DLD1 (cell line): ENCODE results near the gene NBPF1.
"Not testable (repeated sequence)": the region's sequence is repeated elsewhere in the genome, so short reads cannot be mapped to it uniquely, and the experiment has no call there.

ENCODE experiments used
- in situ Hi-C: cut with HindIII; loops from 2 replicates; pipeline ENCODE4 v1.10.0; 2017; ENCODE audit warnings: low sequenced_read_pairs

The NBPF1 gene

DNA sequence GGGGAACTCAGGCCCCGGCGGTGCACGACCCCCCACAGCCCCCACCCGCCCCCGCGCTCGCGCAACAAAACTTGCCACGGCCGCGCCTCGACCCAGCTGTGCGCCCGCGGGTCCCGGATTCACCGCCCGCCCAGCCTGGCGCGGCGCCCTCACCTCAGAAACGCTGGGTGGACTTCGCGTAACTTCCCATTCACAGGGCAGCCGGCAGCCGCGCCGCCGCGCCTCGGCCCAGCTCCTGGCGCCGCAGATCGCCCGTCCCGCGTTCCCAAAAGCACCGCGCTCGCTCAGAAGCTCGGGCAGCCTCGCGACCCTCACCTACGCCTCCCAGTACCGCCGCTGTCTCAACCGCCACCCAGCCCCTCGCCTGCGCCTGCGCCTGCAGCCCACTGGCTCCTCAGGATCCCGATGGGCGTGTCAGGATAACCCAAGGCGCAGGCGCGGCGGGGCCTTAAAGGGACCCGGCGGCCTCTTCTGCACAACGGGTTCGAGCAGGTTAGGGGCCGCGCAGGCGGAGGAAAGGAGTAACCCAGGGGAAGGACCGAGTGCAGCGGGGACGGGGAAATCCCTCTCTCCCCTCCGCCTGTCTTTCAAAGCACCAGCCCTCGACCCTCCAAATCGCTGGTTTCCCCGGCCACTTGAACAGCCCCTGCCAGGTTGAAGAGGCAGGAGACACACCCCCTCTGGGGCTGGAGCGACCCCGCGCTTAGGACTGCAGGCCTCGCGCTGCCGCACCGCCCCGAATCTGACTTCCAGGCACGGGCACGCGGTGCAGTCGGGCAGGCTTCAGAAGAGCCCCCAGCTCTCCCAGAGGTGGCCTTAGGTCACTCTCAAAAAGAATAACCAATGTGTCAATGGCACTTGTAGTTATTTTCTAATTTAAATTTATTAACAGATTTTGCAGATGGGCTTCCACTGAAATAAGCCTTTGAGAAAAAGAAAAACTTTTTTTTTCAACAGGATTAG, at the start of gene NBPF1:
Gene NBPF1 (minus strand): TSS at position 380 of the 963 bp plus-strand sequence.
- in situ Hi-C loops: no loop called here

DNA sequence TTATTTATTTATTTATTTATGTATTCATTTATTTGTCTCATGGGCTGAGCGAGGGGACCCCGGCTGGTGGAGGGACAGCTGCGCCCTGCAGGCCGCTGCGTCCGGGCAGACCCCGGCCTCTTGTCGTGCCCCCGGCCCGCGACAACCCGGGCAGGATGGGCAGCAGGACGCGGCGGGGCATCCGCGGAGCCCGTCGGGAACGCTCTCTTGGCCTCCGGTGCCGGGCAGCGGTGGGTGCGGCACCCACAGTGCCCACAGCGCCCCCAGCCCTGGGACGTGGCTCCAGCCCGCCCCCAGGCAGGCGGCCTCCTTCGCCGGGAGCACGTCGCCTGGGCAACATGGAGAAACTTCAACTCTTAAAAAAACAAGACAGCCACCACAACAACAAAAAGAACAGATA, 44.9 kb upstream of the NBPF1 start:
- in situ Hi-C loops: not testable (repeated sequence)

DNA sequence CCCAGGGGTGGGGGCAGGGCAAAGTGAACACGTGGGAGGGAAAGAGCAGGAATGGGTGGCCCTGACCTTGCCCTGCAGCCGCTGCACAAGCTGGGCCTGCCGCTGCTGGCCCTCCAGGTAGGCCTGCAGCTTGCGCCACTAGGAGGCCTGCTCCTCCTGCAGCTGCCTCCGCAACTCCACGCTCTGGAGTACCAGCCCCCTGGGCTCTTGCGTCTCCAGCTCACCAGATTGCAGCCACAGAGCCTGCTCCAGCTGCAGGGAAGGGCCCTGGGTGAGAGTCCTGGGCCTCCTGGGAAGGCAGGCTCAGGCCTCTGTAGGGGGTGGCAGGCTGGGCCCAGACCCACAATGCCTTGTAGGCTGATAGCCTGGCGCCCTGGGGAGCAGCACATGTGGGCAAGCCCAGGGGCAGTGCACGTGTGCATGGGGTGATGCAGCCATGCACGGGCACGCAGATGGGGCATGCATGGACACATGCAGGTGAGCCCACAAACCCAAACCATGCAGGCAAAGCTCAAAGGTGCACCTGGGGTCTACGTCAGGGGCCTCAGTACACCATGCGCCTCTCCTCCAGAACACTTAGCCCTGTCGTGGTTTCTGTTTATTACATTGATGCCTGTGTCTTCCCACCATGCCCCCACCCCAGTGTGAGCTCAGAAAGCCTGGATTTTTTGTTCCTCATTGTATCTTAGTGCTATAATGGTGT, 43.8 kb upstream of the NBPF1 start:
- in situ Hi-C loops: not testable (repeated sequence)

DNA sequence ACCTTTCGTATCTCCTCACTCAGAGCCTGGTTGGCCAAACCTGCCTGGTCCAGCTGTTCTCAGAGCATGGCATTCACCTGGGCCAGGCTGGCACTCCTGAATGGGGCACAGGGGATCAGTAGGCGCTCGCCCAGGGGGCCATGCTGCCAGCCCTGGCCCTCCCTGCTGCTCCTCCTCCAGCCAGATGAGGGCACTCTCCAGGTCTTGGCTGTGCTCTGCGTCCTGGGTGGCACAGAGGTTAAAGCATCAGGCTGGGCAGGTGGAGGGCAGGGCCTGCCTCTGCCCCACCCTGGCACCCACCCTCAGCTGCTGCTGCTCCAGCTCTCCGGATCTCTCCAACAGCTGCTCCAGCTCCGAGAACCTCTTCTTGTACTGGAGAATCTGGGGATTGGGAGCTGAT, 43.2 kb upstream of the NBPF1 start:
- in situ Hi-C loops: not testable (repeated sequence)

DNA sequence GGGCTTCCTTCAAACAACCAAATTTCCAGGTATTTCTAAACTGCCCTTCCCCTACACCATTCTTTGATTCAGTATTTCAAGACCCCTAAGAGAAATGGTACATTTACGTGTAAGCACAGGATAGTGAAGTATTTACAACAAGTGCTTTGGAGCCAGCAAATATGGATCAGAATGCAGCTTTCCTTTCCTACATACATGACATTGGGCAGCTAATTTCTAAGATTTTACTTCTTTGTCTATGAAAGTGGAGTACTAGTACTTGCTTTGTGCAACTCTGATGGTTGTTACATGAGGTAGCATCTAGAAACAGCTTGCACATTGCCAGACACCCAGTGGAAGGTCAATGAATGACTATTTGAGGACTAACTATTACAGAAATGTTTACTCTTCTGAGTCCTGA, 38.2 kb upstream of the NBPF1 start:
- in situ Hi-C loops: not testable (repeated sequence)

DNA sequence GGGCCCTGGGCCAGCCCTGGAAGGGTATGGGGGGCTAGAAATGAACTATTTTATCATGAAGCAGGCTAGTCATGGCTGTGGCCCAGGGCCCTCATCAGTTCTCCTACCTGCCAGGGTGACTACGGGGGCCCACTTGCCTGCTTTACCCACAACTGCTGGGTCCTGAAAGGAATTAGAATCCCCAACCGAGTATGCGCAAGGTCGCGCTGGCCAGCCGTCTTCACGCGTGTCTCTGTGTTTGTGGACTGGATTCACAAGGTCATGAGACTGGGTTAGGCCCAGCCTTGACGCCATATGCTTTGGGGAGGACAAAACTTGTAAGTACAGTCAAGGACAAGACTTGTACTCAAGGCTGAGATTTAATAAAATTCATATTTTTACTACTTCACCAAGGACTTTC, 36.6 kb upstream of the NBPF1 start:
- in situ Hi-C loops: not testable (repeated sequence)

DNA sequence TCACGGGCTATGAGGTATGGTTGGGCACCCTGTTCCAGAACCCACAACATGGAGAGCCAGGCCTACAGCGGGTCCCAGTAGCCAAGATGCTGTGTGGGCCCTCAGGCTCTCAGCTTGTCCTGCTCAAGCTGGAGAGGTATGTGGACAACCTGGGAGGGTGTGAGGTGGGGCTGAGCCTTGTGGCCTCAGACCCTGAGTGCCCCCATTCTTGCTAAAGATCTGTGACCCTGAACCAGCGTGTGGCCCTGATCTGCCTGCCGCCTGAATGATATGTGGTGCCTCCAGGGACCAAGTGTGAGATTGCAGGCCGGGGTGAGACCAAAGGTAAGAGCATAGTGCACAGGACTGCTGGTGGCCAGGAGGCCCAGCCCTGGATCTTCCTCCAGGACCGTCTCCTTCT, 36.0 kb upstream of the NBPF1 start:
- in situ Hi-C loops: not testable (repeated sequence)

DNA sequence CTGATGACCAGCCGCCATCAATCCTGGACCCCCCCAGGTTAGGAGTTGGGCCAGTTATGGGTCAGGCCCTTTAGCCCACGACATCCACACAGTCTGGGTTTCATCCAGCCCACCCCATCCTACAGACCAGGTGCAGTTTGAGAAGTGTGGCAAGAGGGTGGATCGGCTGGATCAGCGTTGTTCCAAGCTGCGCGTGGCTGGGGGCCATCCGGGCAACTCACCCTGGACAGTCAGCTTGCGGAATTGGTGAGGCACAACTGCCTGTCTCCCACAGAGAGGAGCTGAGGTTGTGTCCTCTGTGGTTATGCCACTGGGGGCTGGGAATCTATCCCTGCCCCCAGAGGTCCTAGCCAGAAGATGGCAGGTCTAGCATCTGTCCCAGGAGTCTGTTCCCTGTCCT, 35.4 kb upstream of the NBPF1 start:
- in situ Hi-C loops: not testable (repeated sequence)

DNA sequence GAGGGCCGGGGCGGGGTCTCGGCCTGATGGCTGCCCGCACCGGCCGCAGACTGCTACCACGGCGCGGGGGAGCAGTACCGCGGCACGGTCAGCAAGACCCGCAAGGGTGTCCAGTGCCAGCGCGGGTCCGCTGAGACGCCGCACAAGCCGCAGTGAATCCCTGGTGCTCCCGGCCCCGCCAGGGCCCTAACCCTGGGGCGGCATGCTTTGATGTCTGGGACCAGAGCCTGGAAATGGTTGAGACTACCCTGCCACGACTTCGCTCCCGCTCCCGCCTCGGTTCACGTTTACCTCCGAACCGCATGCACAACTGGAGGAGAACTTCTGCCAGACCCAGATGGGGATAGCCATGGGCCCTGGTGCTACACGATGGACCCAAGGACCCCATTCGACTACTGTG, 34.9 kb upstream of the NBPF1 start:
- in situ Hi-C loops: not testable (repeated sequence)

DNA sequence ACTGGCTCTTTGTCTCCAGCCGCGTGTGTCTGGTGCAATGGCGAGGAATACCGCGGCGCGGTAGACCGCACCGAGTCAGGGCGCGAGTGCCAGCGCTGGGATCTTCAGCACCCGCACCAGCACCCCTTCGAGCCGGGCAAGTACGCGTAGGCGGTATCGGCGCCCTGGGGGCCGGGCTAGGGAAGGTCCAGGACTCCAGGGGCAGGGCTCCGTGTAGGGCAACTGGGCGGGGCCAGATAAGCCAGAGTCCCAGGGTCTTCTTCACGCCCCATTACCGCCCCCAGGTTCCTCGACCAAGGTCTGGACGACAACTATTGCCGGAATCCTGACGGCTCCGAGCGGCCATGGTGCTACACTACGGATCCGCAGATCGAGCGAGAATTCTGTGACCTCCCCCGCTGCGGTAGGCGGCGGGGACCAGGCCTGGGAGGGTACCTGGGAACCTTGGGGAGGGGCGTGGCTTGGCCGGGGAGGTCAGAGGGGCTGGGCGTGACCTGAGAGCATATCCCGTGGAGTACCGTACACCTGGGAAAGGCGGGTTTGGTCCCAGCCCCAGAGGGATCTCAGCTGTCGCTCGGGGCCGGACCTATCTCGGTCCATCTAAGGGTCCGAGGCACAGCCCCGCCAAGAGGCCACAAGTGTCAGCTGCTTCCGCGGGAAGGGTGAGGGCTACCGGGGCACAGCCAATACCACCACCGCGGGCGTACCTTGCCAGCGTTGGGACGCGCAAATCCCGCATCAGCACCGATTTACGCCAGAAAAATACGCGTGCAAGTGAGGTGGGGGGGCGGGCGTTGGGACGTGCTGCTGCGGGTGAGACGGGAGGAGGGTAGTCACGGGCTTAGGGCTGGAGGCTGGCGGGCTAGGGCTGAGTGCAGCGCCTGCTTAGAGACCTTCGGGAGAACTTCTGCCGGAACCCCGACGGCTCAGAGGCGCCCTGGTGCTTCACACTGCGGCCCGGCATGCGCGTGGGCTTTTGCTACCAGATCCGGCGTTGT, 34.1 kb upstream of the NBPF1 start:
- in situ Hi-C loops: not testable (repeated sequence)

DNA sequence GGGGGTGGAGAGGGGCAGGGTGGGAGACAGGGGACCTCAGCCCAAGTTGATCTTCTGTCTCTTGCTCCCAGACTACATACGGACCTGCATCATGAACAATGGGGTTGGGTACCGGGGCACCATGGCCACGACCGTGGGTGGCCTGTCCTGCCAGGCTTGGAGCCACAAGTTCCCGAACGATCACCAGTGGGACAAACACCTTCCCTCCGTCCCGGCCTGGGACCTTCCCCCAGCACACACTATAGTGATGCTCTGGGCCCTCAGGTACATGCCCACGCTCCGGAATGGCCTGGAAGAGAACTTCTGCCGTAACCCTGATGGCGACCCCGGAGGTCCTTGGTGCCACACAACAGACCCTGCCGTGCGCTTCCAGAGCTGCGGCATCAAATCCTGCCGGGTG, 33.4 kb upstream of the NBPF1 start:
- in situ Hi-C loops: not testable (repeated sequence)

DNA sequence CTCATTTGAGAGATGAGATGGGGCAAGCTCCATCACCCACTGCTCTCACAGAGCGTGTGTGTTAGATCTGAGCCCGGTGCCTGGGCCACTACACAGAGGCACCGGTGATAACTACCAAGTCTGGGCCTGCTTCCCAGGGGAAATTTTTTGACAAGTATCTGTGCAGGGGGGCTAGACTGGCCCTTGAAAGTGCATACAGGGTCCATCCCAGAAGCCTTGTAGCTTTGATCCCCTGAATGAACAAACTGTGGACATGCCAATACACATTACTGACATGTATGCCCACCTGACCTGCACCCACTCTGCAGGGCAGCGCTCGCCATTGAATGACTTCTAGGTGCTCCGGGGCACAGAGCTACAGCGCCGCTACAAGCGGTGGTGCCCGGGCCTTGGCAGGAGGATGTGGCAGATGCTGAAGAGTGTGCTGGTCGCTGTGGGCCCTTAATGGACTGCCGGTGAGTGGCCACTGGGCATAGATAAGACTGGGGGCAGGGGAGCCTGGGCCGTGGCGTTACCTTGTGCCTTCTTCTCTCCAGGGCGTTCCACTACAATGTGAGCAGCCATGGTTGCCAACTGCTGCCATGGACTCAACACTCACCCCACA, 32.8 kb upstream of the NBPF1 start:
- in situ Hi-C loops: not testable (repeated sequence)

DNA sequence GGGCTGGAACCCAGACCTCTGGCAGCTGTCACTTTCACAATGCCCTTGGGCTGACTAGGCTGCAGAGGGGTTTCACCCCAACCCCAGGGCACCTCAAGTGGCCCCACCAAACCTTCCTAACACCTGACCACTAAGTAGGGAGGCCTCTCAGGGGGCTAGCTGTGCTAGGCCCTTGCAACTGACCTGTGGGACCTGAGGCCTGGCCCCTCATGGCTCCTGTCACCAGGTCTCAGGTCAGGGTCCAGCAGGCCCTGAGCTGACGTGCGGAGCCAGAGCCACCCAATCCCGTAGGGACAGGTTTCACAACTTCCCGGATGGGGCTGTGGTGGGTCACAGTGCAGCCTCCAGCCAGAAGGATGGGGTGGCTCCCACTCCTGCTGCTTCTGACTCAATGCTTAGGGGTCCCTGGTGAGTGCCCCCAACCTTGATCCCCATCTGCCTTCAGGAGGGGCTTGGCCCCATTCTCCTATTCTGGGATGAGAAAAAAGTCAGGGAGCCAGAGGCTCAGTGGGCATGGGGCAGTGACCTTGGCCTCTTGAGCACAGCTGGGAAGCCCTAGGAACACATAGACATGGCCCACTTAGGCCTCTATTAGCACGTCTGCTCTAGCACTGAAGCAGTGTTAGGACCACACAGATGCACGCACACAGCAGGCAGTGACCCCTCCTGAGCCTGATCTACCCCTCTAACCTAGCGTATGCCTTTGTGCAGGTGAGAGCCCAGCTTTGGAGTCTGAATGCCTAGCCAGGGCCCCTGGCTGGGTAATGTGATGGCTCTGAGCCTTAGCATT, 32.1 kb upstream of the NBPF1 start:
- in situ Hi-C loops: not testable (repeated sequence)

DNA sequence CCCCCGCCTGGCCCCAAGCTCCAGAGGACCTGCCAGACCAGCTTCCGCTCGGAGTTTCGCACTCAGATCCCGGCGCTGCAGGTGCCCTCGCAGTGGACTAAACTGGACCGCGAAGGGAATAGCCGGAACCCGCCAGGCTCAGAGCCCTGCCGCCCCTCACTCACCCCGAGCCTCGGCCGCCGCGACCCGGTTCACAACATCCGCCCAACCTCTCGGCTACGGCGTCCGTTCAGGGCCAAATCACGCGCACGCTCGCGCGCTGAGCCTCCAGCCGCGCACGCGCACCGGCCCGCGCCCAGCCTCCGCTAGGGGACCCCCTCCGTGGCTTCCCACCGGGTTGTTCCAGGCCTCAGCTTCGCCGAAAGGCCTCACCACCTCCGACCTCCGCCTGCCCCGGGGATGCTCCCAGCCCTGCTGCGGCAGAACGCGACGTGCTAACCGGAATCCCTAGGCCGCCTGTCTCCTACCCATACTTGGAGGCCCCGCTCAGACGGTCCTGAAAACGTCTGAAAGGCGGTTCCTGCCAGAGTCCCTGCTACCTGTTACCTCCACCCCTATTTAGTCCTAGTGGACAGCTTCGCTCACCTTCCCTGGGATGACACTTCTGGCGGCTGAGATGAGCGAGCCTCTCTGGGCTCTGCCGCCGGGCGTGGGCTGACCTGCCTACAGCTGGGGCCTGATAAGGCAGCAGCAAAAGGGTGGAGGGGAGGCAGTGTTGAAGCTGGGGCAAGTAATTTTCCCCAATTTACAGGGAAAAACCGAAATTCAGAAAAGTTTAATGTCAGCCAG, 31.3 kb upstream of the NBPF1 start:
- in situ Hi-C loops: not testable (repeated sequence)

DNA sequence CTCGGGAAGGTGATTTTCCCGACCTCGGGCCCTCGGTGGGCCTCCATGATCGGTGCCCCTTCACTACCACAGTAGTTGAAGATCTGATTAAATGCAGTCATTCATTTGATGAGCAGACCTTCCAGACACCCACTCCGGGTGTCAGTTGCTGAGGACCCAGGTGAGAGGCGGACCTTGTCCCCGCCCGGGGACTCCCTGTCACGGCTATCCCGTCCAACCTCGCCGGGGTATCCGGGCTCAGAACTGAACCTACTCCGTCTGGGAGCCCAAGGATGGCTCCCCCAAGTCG, 30.8 kb upstream of the NBPF1 start:
- in situ Hi-C loops: no loop called here

DNA sequence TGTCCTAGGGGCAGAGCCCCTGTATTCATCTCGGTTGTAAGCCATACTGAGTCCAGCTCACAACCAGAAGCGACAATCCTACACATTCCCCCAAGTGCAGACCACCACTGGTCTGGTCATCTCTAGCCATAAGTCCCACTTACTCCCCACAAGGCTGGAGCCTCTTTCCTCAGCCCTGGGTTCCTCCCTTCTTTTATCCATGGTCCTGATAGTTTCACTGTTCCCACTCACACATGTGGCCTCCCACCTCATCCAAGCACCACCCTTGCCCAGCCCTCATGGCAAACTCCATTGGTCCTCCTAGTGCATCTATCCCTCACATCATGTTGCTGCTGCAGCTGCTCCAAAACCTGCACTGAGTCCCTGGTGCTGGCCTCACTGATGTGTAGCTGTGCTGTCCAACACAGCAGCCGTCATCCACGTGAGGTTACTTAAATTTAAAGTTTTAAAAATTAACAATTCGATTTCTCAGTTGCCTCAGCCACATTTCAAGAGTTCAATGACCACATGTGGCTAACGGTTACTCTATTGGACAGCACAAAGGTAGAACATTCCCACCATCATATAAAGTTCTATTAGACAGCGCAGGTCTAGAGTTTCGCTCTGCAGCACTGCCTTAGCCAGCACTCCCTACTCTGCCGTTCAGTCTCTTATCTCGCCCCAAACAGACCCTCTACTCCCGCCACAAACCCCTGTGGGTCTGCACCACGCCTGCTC, 30.3 kb upstream of the NBPF1 start:
- in situ Hi-C loops: not testable (repeated sequence)

DNA sequence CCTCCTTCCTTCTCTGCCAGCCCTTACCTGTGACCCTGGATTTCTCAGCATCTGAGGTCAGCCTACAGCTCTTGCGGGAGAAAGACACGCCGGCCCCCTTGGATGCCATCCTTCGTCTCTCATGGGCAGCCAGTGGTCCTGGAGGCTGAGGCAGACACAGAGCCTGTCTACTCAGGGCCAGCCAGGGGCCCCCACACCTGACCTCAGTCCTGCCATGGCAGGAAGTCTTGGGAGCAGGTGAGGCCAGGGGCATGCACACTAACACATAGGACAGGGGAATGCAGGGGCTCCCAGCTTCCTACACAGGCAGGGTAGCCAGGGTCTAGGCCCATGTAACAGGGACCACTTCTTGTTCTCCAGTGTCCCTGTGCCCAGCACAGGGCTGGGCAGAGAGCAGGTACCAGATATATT, 29.6 kb upstream of the NBPF1 start:
- in situ Hi-C loops: not testable (repeated sequence)
